Measurements from ENCODE around the gene CASZ1.

CASZ1 gene

GRCh38 chr1:10772711-10773110, 23.7 kb downstream of the CASZ1 start:
- no peak for DNase-seq

DNA sequence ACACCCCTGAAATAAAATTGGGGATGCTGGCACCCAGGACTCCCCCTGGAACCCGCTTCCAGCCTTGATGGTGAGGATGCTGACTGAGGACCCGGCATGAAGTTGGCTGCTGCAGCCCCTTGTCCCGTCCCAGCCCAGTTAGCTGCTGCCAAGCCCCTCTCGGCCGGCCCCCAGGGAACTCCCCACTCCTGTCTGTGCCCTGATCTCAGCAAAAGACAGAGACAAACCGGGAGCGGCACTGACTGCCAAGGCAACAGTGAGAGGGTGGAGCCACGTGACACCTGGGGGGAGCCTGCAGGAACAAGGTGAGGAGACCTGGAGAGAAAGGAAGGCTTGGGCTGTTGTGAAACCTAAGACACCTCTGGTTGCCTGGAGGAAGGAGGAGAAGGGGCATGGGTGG, 24.7 kb downstream of the CASZ1 start:
- no peak for DNase-seq

DNA sequence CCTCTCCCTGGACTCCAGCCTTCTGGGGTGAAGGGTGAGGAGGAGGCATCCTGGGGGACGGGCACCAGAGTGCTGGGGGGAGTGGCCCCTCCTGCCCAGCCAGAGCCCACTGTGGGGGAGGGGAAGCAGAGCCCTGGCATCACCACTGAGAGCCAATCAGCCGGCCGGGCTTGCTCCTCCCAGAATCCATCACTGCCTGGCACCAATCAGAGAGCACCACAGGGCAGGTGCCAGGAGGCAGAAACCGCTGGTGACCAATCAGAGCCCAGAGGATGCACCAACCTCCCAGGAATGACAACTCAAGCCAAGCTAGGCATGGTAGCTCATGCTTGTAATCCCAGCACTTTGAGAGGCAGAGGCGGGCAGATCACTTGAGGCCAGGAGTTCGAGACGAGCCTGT, 27.9 kb downstream of the CASZ1 start:
- DNase-seq: no peak

DNA sequence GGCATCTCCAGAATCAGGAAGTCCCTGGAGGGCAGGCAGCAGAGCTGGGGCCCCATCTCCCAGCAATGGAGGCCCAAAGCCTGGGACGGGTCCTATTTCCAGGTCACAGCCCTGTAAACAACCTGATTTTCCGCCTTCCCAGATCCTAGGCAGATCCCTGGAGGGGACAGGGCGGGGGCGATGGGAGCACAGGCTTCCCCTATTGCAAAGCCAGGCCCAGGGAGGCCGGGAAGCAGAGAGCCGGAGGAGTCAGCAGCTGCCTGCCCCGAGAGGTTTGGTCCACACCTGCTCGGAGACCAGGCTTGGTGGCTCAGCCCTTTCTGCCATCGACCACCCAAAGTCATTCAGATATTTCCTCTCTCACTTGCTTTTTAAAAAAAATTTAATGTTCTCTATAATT, 29.2 kb downstream of the CASZ1 start:
- no peak for DNase-seq

DNA sequence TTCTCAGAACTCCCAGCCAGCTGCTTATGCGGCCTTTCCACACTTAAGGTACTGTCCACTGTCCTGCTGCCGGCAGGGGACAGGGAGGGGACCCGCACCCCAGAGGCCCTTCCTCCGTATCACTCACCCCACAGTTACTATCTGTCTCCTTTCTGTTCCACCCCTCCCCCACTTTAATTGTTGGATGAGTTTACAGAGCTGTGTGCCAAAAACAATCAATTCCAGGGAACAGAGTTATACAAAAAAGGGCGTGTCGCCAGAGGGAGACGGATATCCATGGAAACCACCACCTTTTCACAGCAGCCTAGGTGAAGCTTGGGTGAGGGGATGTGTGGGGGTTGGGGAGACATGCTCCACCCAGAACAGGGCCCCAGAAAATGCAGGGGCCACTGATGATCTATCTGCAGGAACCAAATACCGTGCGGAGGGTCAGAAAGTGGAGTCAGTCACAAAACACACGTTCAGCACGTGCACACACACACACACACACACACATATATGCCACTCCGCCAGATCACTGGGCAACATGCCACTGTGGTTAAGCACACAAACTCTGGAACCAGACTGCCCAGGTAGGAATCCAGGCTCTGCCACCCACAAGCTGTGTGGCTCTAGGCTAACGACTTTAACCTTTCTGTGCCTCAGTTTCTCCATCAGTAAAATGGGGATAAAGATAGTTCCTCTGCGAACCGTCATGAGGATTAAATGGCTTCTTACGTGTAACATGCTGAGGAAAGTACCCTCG, 30.5 kb downstream of the CASZ1 start:
- no peak for DNase-seq

GRCh38 chr1:10765304-10765703, 31.1 kb downstream of the CASZ1 start:
- DNase-seq: no peak

DNA sequence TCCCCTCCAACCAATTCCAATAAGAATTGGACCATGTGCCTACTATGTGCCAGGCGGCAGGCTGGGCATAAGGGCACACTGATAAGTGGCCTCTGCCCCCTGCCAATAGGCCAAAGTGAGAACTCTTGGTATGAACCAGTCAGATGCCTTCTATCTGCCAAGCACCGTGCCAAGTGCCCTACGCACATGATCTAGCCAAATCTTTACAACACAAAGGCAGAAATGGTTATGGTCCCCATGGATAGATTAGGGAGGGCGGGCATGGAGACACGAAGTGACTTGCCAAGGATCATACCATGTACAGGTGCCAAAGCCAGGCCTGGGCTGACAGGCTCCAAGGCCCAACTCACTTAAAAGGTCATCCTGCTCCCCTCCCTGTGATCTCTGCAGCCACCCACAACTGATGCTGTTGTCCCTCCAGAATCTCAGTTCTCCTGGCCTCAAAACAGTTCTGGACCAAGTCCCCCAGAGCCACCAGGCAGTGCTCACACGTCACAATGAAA, 32.1 kb downstream of the CASZ1 start:
- no peak for DNase-seq

GRCh38 chr1:10762875-10763274, 33.6 kb downstream of the CASZ1 start:
- no peak for DNase-seq

DNA sequence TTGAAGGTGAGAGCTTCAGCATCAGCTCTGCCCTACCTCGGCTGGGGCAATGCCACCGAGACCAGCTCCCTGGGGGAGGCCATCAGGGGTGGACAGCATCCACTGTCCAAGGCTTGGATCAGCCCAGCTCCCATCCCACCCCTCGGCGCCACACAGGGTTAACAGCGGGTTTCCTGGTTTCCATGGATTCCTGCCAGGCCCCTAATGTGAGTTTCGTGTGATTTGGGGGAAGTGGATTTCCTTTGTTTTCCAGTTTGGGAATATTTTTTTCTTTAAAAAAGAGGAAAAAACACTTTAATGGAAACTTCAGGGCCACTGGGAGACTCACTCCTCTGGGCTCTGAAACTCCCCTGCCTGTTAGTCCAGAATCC, 34.3 kb downstream of the CASZ1 start:
- no peak for DNase-seq

GRCh38 chr1:10761503-10762152, 34.8 kb downstream of the CASZ1 start:
- DNase-seq: no peak

GRCh38 chr1:10760566-10761502, 35.6 kb downstream of the CASZ1 start:
- DNase-seq: no peak

- DNase-seq: no peak
Measured at GRCh38 chr1:10759413-10760200, 36.8 kb downstream of the CASZ1 start.

DNA sequence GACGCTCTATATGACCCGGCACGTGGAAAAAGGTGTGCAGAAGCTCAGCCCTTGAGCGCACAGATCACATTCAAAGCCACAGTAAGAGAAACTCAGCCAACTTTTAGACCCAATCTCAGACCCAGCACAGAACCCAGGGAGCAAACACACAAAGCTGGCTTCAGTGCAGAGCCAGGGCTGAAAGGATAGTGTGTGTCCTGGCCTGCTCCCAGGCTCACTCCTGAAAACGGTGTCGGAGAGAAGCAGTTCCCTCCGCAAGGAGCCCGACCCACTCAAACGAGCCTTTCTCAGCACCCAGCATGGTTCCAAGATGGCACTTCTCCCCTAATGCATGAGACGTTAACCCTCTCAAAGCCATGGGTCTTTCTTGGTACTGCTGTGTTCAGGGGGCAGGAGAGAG, 39.6 kb downstream of the CASZ1 start:
- DNase-seq: no peak

- DNase-seq: peak; percentile 66
Measured at GRCh38 chr1:10755970-10756521, 40.4 kb downstream of the CASZ1 start.

DNA sequence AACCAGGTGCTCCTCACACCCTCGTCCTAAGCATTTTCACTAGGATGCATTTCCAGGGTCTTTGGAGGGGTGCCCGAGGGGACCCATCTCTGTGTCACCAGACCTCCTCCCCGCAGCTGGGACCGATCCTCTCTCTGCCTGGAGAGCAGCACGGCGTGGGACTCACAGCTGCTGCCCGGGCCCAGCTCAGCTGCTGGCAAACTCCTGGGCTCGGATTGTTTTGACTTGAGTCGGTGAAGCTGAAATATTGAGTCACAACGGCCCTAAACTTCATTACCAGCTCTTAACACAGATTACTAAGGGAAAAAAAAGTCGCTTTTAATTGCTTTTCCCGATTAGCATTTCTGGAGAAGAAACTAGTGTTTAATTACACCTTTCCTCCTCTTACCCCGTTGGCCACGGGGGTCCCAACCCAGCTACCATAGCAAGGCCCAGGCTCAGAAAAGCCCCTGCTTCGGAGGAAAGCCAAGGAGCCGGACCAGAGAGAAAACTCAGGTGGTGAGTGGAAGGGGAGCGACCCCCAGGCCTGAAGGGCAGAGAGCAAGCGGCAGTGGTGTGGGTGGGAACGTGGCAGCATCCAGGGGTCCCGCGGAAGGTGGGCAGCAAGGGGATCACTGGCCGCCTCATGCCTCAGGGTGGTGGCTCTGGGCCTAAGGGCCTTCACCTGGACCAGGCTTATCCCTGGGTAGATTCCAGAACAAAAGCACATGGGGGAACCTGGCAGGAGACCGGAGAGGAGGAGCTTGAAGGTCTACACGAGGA, 41.7 kb downstream of the CASZ1 start:
- no peak for DNase-seq

DNA sequence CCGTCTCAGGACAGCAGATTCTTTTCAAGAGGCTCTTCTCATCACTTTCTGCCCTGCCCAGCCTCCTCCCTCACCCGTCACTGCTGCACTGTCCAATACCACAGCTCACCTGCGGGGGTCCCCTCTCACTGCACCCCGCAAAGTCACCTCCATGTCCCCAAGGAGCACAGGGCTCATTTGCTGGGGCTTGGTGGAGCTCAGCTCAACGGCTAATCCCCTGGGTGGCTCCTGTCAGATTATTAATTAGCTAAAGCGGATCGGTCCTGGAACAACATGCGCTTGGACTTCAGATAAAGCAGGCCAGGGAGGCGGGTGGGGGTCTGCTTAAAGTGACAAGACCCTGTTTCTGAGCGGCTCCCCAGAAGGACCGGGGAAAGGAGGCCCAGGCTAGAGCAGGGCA, 43.1 kb downstream of the CASZ1 start:
- DNase-seq: no peak

GRCh38 chr1:10751561-10752085, 44.8 kb downstream of the CASZ1 start:
- DNase-seq: no peak

GRCh38 chr1:10751160-10751559, 45.3 kb downstream of the CASZ1 start:
- no peak for DNase-seq

- no peak for DNase-seq
Measured at GRCh38 chr1:10745886-10746455, 50.5 kb downstream of the CASZ1 start.

- DNase-seq: no peak
Measured at GRCh38 chr1:10745383-10745782, 51.1 kb downstream of the CASZ1 start.

Data from islet precursor cell (in vitro differentiated cells).